H1 (cell line): ENCODE data around the gene ABTB1. TPM values are rescaled to one million over a fixed set of nuclear protein-coding genes. Genes with fewer than 3 reads are reported as not detected.

Experiments
- CTCF ChIA-PET: fragments of 300-600 bp; sonication (Branson Sonifier 250); formaldehyde crosslinking; loops from one replicate; lab custom pipeline; 2021; ENCODE audit not compliant: partially characterized antibody; lab: Charles Lee
- POLR2A ChIA-PET: fragments of 300-600 bp; sonication (Branson Sonifier 250); formaldehyde crosslinking; loops from one replicate; lab custom pipeline; 2021; ENCODE audit warnings: inconsistent platforms; ENCODE audit not compliant: partially characterized antibody; lab: Charles Lee
- DNase-seq, 2 experiments: peaks; one replicate each; pipeline versions ENCODE4 v3.0.0 to v3.0.0-alpha.2; 2010 to 2022; ENCODE audit warnings: low spot score in 2 of 2, low read depth in 1 of 2, mixed read lengths in 1 of 2
- FAIRE-seq: peaks from 2 replicates; lab custom pipeline; 2011; peaks lifted over from hg19 to GRCh38; lab: Jason Lieb, UNC
- H2AFZ ChIP-seq: 2 replicates; pipeline ENCODE4 v1.8.1; 2012; ENCODE audit warnings: low read length, inconsistent platforms
- H2AK5ac ChIP-seq: 2 replicates; pipeline ENCODE4 v1.6.1; 2013; ENCODE audit warnings: low read depth, low read length
- H2BK120ac ChIP-seq: replicated peaks from 2 replicates; pipeline ENCODE3; 2013; ENCODE audit warnings: low read depth, low read length, inconsistent platforms
- H2BK12ac ChIP-seq: 2 replicates; pipeline ENCODE4 v1.6.1; 2013; ENCODE audit warnings: low read depth, low read length
- H2BK15ac ChIP-seq: 2 replicates; pipeline ENCODE4 v1.6.1; 2013; ENCODE audit warnings: low read length
- H2BK20ac ChIP-seq: 2 replicates; pipeline ENCODE4 v1.6.1; 2013; ENCODE audit warnings: low read length
- H2BK5ac ChIP-seq: 2 replicates; pipeline ENCODE4 v1.6.1; 2013; ENCODE audit warnings: low read depth, low read length
- H3K14ac ChIP-seq: 2 replicates; pipeline ENCODE4 v1.6.1; 2013; ENCODE audit warnings: inconsistent platforms; ENCODE audit not compliant: insufficient read length
- H3K18ac ChIP-seq: 2 replicates; pipeline ENCODE4 v1.6.1; 2013; ENCODE audit warnings: low read length; ENCODE audit errors: extremely low read depth
- H3K23ac ChIP-seq: 2 replicates; pipeline ENCODE4 v1.6.1; 2013; ENCODE audit warnings: inconsistent platforms; ENCODE audit not compliant: insufficient read length
- H3K23me2 ChIP-seq: 2 replicates; pipeline ENCODE4 v1.6.1; 2013; ENCODE audit warnings: low read depth, low read length
- H3K27ac ChIP-seq: 2 replicates; pipeline ENCODE4 v1.6.1; 2011; ENCODE audit warnings: low read depth, low read length, inconsistent platforms
- H3K27me3 ChIP-seq, 4 experiments: replicated peaks in 1 of 4; 1 replicate in 1 of 4; 2 replicates in 3 of 4; pipeline versions ENCODE4 v1.6.1 to v1.8.1; 2011 to 2013; ENCODE audit warnings: low read length in 3 of 4, mild to moderate bottlenecking in 3 of 4, inconsistent platforms in 2 of 4, mixed read lengths in 2 of 4, moderate library complexity in 1 of 4; ENCODE audit not compliant: control insufficient read depth in 3 of 4, insufficient read depth in 3 of 4; ENCODE audit errors: extremely low read depth in 1 of 4
- H3K36me3 ChIP-seq, 4 experiments: 2 replicates each; pipeline versions ENCODE4 v1.6.1 to v1.8.1; 2011 to 2013; ENCODE audit warnings: mild to moderate bottlenecking in 4 of 4, low read length in 3 of 4, moderate library complexity in 2 of 4, control low read depth in 1 of 4, inconsistent platforms in 1 of 4; ENCODE audit not compliant: insufficient read depth in 4 of 4, control insufficient read depth in 2 of 4
- H3K4ac ChIP-seq: replicated peaks from 2 replicates; pipeline ENCODE3; 2013; ENCODE audit warnings: low read length, low read depth, mixed read lengths, inconsistent platforms; ENCODE audit not compliant: insufficient read length
- H3K4me1 ChIP-seq, 4 experiments: replicated peaks in 1 of 4; 1 replicate in 1 of 4; 2 replicates in 3 of 4; pipeline versions ENCODE4 v1.6.1 to v1.8.1; 2011 to 2013; ENCODE audit warnings: low read length in 3 of 4, inconsistent platforms in 2 of 4, mixed read lengths in 1 of 4; ENCODE audit not compliant: insufficient read depth in 4 of 4, control insufficient read depth in 3 of 4
- H3K4me2 ChIP-seq, 2 experiments: 2 replicates each; pipeline versions ENCODE4 v1.6.1 to v1.8.1; 2011 to 2013; ENCODE audit warnings: low read depth in 2 of 2, low read length in 2 of 2, control low read depth in 1 of 2, inconsistent platforms in 1 of 2, mild to moderate bottlenecking in 1 of 2; ENCODE audit not compliant: insufficient read depth in 1 of 2
- H3K4me3 ChIP-seq, 4 experiments: fragments of 200-600, 300-600 bp in 1 of 4; sonication (generic), shearing (Covaris generic), sonication (Bioruptor Twin) in 1 of 4; 2 replicates each; pipeline versions ENCODE4 v1.5.1 to v1.8.1; 2011 to 2016; ENCODE audit warnings: low read length in 4 of 4, low read depth in 3 of 4, control low read depth in 2 of 4, inconsistent platforms in 2 of 4, mild to moderate bottlenecking in 2 of 4, mixed read lengths in 1 of 4, moderate library complexity in 1 of 4; ENCODE audit not compliant: insufficient read depth in 2 of 4; ENCODE audit errors: extremely low read depth in 1 of 4
- H3K56ac ChIP-seq: replicated peaks from 2 replicates; pipeline ENCODE3; 2013; ENCODE audit warnings: low read depth, mild to moderate bottlenecking, mixed read lengths, low read length, inconsistent platforms; ENCODE audit not compliant: insufficient read length
- H3K79me1 ChIP-seq: 2 replicates; pipeline ENCODE4 v1.6.1; 2013; ENCODE audit warnings: low read depth, low read length, control low read depth
- H3K79me2 ChIP-seq, 2 experiments: 2 replicates each; pipeline versions ENCODE4 v1.6.1 to v1.8.1; 2012 to 2013; ENCODE audit warnings: low read length in 2 of 2, mild to moderate bottlenecking in 2 of 2, inconsistent platforms in 1 of 2; ENCODE audit not compliant: insufficient read depth in 2 of 2, control insufficient read depth in 1 of 2
- H3K9ac ChIP-seq, 4 experiments: replicated peaks in 1 of 4; 1 replicate in 1 of 4; 2 replicates in 3 of 4; pipeline versions ENCODE4 v1.6.1 to v1.8.1; 2011 to 2013; ENCODE audit warnings: low read depth in 3 of 4, low read length in 3 of 4, control low read depth in 2 of 4, mild to moderate bottlenecking in 2 of 4, moderate library complexity in 2 of 4, inconsistent platforms in 1 of 4; ENCODE audit errors: extremely low read depth in 1 of 4
- H3K9me3 ChIP-seq, 2 experiments: 2 replicates each; pipeline versions ENCODE4 v1.6.1 to v1.8.1; 2012 to 2013; ENCODE audit warnings: mild to moderate bottlenecking in 2 of 2, moderate library complexity in 2 of 2, control low read depth in 1 of 2, inconsistent platforms in 1 of 2, low read depth in 1 of 2, low read length in 1 of 2, mixed read lengths in 1 of 2; ENCODE audit not compliant: insufficient read depth in 2 of 2
- H4K20me1 ChIP-seq, 2 experiments: replicated peaks in 1 of 2; 2 replicates each; pipeline versions ENCODE3 to v1.8.1; 2011 to 2013; ENCODE audit warnings: inconsistent platforms in 2 of 2, low read length in 2 of 2, mild to moderate bottlenecking in 1 of 2; ENCODE audit not compliant: insufficient read depth in 2 of 2, control insufficient read depth in 1 of 2
- H4K5ac ChIP-seq: 2 replicates; pipeline ENCODE4 v1.6.1; 2013; ENCODE audit warnings: low read length, low read depth, mixed read lengths, inconsistent platforms; ENCODE audit not compliant: insufficient read length
- H4K8ac ChIP-seq: 2 replicates; pipeline ENCODE4 v1.8.0; 2013; ENCODE audit warnings: mild to moderate bottlenecking, moderate library complexity, low read length, inconsistent platforms; ENCODE audit not compliant: insufficient read depth; ENCODE audit errors: extremely low read depth
- H4K91ac ChIP-seq: replicated peaks from 2 replicates; pipeline ENCODE3; 2013; ENCODE audit warnings: low read length, mixed read lengths, inconsistent platforms; ENCODE audit not compliant: insufficient read length
- BCL11A ChIP-seq, 2 experiments: IDR thresholded peaks; one replicate each; pipeline ENCODE4 v1.6.1; 2011; ENCODE audit warnings: low read depth in 2 of 2, low read length in 2 of 2, mild to moderate bottlenecking in 2 of 2
- BRCA1 ChIP-seq: IDR thresholded peaks from 2 replicates; pipeline ENCODE4 v1.6.1; 2012; ENCODE audit warnings: low read depth, low read length, improper control_type of control experiment
- CREB1 ChIP-seq: IDR thresholded peaks from 2 replicates; pipeline ENCODE4 v1.6.1; 2012; ENCODE audit warnings: inconsistent platforms
- EGR1 ChIP-seq: IDR thresholded peaks from 2 replicates; pipeline ENCODE4 v1.6.1; 2011; ENCODE audit warnings: low read depth, low read length, borderline replicate concordance
- EZH2 ChIP-seq: fragments of 200-600 bp; sonication (generic); IDR thresholded peaks from 2 replicates; pipeline ENCODE4 v1.7.1; 2012; ENCODE audit warnings: low read depth, mild to moderate bottlenecking, moderate library complexity, low read length, inconsistent platforms; ENCODE audit not compliant: severe bottlenecking
- HDAC2 ChIP-seq, 2 experiments: fragments of 300-600 bp in 1 of 2; sonication (generic) in 1 of 2; IDR thresholded peaks; 2 replicates each; pipeline ENCODE4 v1.6.1; 2011 to 2012; ENCODE audit warnings: low read depth in 2 of 2, low read length in 2 of 2, mild to moderate bottlenecking in 2 of 2, moderate library complexity in 2 of 2, borderline replicate concordance in 1 of 2, inconsistent platforms in 1 of 2
- NANOG ChIP-seq: IDR thresholded peaks from 2 replicates; pipeline ENCODE4 v1.6.1; 2011; ENCODE audit warnings: low read length, low read depth, mild to moderate bottlenecking, inconsistent platforms; ENCODE audit not compliant: insufficient read depth, poor library complexity, severe bottlenecking
- PHF8 ChIP-seq: fragments of 200-600 bp; sonication (generic); conservative IDR thresholded peaks from 2 replicates; pipeline ENCODE4 v1.7.1; 2012; ENCODE audit warnings: low read depth, mild to moderate bottlenecking, inconsistent platforms, low read length, moderate library complexity
- POLR2A ChIP-seq, 2 experiments: IDR thresholded peaks; 1 replicate in 1 of 2; 2 replicates in 1 of 2; pipeline ENCODE4 v1.6.1; 2011; ENCODE audit warnings: low read depth in 2 of 2, low read length in 2 of 2, mild to moderate bottlenecking in 2 of 2; ENCODE audit errors: control extremely low read depth in 1 of 2
- POLR2AphosphoS5 ChIP-seq: IDR thresholded peaks from 2 replicates; pipeline ENCODE4 v1.6.1; 2011; ENCODE audit warnings: low read depth, low read length
- TBP ChIP-seq: IDR thresholded peaks from 2 replicates; pipeline ENCODE4 v1.6.1; 2011; ENCODE audit warnings: low read depth, low read length, improper control_type of control experiment
- WGBS, 2 experiments: shearing (Covaris generic) in 1 of 2; methylation state at CpG; one replicate each; pipeline versions ENCODE4 v1.1.6 to v1.1.7; 2013 to 2015; ENCODE audit warnings: low lambda C conversion rate in 2 of 2, mixed read lengths in 2 of 2, inconsistent platforms in 1 of 2, low coverage in 1 of 2, missing lambda C conversion rate in 1 of 2; ENCODE audit not compliant: insufficient replicate concordance in 2 of 2, insufficient coverage in 1 of 2, insufficient read length in 1 of 2; ENCODE audit errors: extremely low coverage in 1 of 2, missing lambda C conversion rate in 1 of 2; 5-methylcytosine and 5-hydroxymethylcytosine counted together
- polyA plus RNA-seq, 7 experiments: library from polyadenylated mRNA; depleted of rRNA in 3 of 7; stranded (reverse) in 5 of 7; unstranded in 2 of 7; fragments of >200 nt in 5 of 7; fragments of 200-250 nt in 2 of 7; gene quantifications; 1 replicate in 5 of 7; 2 replicates in 1 of 7; 4 replicates in 1 of 7; pipeline versions ENCODE4 v1.2.1 to v1.2.3, GENCODE V29; 2011 to 2013; ENCODE audit warnings: missing spikeins in 2 of 7, mixed read lengths in 2 of 7
- total RNA-seq: library from RNA; stranded (reverse); fragmentation: NEBNext Ultra II Directional; extraction: Animal tissue kit (Norgen Biotek cat#: 25700); gene quantifications from 2 replicates; pipeline ENCODE4 v1.2.1, GENCODE V29; 2021
- TF ChIP-seq, protein P1 (sequence below), 3 experiments: IDR thresholded peaks; 1 replicate in 2 of 3; 2 replicates in 1 of 3; pipeline versions ENCODE4 v1.5.1 to v1.6.1; 2011; ENCODE audit warnings: low read length in 3 of 3, mild to moderate bottlenecking in 3 of 3, inconsistent platforms in 2 of 3, low read depth in 1 of 3, moderate library complexity in 1 of 3; ENCODE audit not compliant: insufficient read depth in 1 of 3; ENCODE audit errors: control extremely low read depth in 1 of 3

ABTB1 gene
- total and polyA plus RNA-seq, 2 of the 8 experiments (the other 6 are each of a cell fraction or from before 2014, with no cell fraction given) = 7.1 to 9.4 TPM

DNA sequence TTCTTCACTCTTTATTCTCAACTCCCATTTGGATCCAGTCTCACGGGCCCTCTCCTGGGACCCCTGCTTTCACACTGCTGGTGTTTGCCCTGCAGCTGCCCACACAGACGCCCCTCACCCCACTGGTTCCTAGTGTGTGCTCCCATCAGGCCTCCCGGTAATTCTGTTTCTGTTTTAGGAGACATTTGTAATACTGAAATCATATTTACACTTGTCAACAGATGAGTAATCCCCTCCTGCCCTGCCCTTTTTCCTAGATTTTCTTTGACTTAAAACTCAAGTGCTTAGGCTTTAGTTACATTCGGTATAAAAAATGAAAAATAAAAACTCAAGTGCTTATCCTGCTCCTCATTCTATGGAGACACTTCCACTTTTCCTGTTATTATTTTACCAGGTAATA lies 18.4 kb upstream of the ABTB1 start:
- H3K14ac ChIP-seq = no peak overlapping the region
- H2BK5ac ChIP-seq = no peak overlapping the region
- H2AK5ac ChIP-seq = no peak overlapping the region
- H3K23ac ChIP-seq = no peak overlapping the region
- ChIA-PET CTCF (interaction anchor here (1.1 kb wide), 1 partner anchor 9 kb away, joined by 3 read pairs; no protein-coding TSS in a partner anchor), POLR2A (no interaction called here)
- no peak overlapping the region for H4K91ac ChIP-seq
- no peaks in the 10 kb centered on the region for H3K27me3 ChIP-seq
- peaks cover 0 to 3% of the 10 kb centered on the region in 2 experiments for H4K20me1 ChIP-seq
- no peak overlapping the region for H2BK20ac ChIP-seq
- no peak overlapping the region for H3K9ac ChIP-seq
- H3K18ac ChIP-seq = no peak overlapping the region
- H3K4me2 ChIP-seq = no peak overlapping the region
- H3K23me2 ChIP-seq = no peaks in the 10 kb centered on the region
- H4K5ac ChIP-seq = no peak overlapping the region
- H3K4me3 ChIP-seq = no peak overlapping the region
- WGBS, 2 experiments = 89% methylated on average over 4 of the region's 4 CpGs; no CpG with 5 or more reads in 1 of the 2 experiments
- H2BK15ac ChIP-seq = no peak overlapping the region
- H4K8ac ChIP-seq = no peak overlapping the region
- H3K56ac ChIP-seq = no peak overlapping the region
- no peak overlapping the region for H3K27ac ChIP-seq
- H2AFZ ChIP-seq = no peak overlapping the region
- H3K9me3 ChIP-seq = no peaks in the 10 kb centered on the region
- H3K36me3 ChIP-seq = no peaks in the 10 kb centered on the region
- no peak overlapping the region for H2BK120ac ChIP-seq
- H3K4ac ChIP-seq = no peak overlapping the region
- H2BK12ac ChIP-seq = no peak overlapping the region
- FAIRE-seq = no peak
- H3K79me1 ChIP-seq = peaks cover 2% of the 10 kb centered on the region; the same call in 1 of the 2 replicates
- no peaks in the 10 kb centered on the region for H3K4me1 ChIP-seq
- DNase-seq = no peak
- H3K79me2 ChIP-seq = no peaks in the 10 kb centered on the region
- TF ChIP-seq POLR2A (IDR thresholded peaks at IDR 0.05; ENCODE audit: control extremely low read depth in 1 of 2, low read depth in 2 of 2, low read length in 2 of 2) (no peak), EZH2 (no peak), TBP (no peak), PHF8 (no peak), EGR1 (no peak), BCL11A (IDR thresholded peaks at IDR 0.05; ENCODE audit: low read depth in 2 of 2, low read length in 2 of 2) (no peak), NANOG (no peak), HDAC2 (IDR thresholded peaks at IDR 0.05; ENCODE audit: borderline replicate concordance in 1 of 2, low read depth in 2 of 2, low read length in 2 of 2) (no peak), BRCA1 (no peak), POLR2AphosphoS5 (no peak), CREB1 (no peak)
- TF ChIP-seq, protein P1, sequence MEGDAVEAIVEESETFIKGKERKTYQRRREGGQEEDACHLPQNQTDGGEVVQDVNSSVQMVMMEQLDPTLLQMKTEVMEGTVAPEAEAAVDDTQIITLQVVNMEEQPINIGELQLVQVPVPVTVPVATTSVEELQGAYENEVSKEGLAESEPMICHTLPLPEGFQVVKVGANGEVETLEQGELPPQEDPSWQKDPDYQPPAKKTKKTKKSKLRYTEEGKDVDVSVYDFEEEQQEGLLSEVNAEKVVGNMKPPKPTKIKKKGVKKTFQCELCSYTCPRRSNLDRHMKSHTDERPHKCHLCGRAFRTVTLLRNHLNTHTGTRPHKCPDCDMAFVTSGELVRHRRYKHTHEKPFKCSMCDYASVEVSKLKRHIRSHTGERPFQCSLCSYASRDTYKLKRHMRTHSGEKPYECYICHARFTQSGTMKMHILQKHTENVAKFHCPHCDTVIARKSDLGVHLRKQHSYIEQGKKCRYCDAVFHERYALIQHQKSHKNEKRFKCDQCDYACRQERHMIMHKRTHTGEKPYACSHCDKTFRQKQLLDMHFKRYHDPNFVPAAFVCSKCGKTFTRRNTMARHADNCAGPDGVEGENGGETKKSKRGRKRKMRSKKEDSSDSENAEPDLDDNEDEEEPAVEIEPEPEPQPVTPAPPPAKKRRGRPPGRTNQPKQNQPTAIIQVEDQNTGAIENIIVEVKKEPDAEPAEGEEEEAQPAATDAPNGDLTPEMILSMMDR (IDR thresholded peaks at IDR 0.05; ENCODE audit: control extremely low read depth in 1 of 3, insufficient read depth in 1 of 3, low read depth in 1 of 3, low read length in 3 of 3) = no peak
